Myocyte (in vitro differentiated cells): ENCODE measurements around the gene MOV10L1. TPM values are rescaled to one million over a fixed set of nuclear protein-coding genes. Genes with fewer than 3 reads are reported as not detected.
"Not testable (repeated sequence)": the region's sequence is repeated elsewhere in the genome, so short reads cannot be mapped to it uniquely, and the experiment has no call there.

Source experiments
- DNase-seq: peaks from one replicate; pipeline ENCODE4 v3.0.0-alpha.2; 2012; ENCODE audit warnings: low read depth
- total RNA-seq: library from RNA; depleted of rRNA; stranded (reverse); fragments of >200 nt; gene quantifications from 2 replicates; pipeline ENCODE4 v1.2.3, GENCODE V29; 2014

MOV10L1 gene
- total RNA-seq, 1 donor from 2014 or later = 0.16 TPM

- DNase-seq = no peak
These were observed 110.1 kb downstream of the MOV10L1 start for GRCh38 chr22:50199829-50200460.

- peak; percentile 89 for DNase-seq
These were observed 110.8 kb downstream of the MOV10L1 start, which contains the start of gene SELENOO for GRCh38 chr22:50200461-50201190. SELENOO (plus strand) TSS chr22:50201011; CDS start chr22:50201037, 26 bp downstream.

- peak; percentile 16 for DNase-seq
These were observed 111.7 kb downstream of the MOV10L1 start for GRCh38 chr22:50201191-50202129.

- DNase-seq = no peak
These were observed 112.4 kb downstream of the MOV10L1 start for GRCh38 chr22:50202130-50202666.

GRCh38 chr22:50203288-50203687, 113.5 kb downstream of the MOV10L1 start:
- no peak for DNase-seq

GRCh38 chr22:50204571-50204970, 114.8 kb downstream of the MOV10L1 start:
- no peak for DNase-seq

- not testable (repeated sequence) for DNase-seq
These were observed 115.2 kb downstream of the MOV10L1 start for GRCh38 chr22:50204998-50205397.

- no peak for DNase-seq
These were observed 116.2 kb downstream of the MOV10L1 start for GRCh38 chr22:50205781-50206569.

GRCh38 chr22:50206599-50206998, 116.8 kb downstream of the MOV10L1 start:
- DNase-seq = peak; percentile 58

GRCh38 chr22:50207383-50208140, 117.8 kb downstream of the MOV10L1 start:
- DNase-seq = no peak

- DNase-seq = peak; percentile 23
These were observed 118.7 kb downstream of the MOV10L1 start for GRCh38 chr22:50208430-50208938.

- DNase-seq = no peak
These were observed 119.4 kb downstream of the MOV10L1 start for GRCh38 chr22:50208939-50209892.

- DNase-seq = peak; percentile 64
These were observed 120.1 kb downstream of the MOV10L1 start for GRCh38 chr22:50209893-50210292.

- DNase-seq = no peak
These were observed 120.8 kb downstream of the MOV10L1 start for GRCh38 chr22:50210378-50211139.

- no peak for DNase-seq
These were observed 121.3 kb downstream of the MOV10L1 start for GRCh38 chr22:50211147-50211546.
